ENCODE data around the gene ATP6V1F.

GRCh38 chr7:128908750-128909624, 46.3 kb downstream of the ATP6V1F start:
- TF ChIP-seq CTCF (IDR thresholded peaks at IDR 0.05; ENCODE audit: low read length) = no peak
- no peak for TF ChIP-seq EZH2 (IDR thresholded peaks at IDR 0.05; ENCODE audit: borderline replicate concordance, low read length)

Data from OCI-LY1 (cell line).